Activated CD8-positive, alpha-beta memory T cell treated with anti-CD3 and anti-CD28 coated beads, Interleukin-2, amount 10 ng/mL, durations not matched to agents 7 days and 5 days (primary cell): Measurements from ENCODE around the gene CREB5. TPM values are rescaled to one million over a fixed set of nuclear protein-coding genes. Genes with fewer than 3 reads are reported as not detected.

Source experiments
- ATAC-seq: fragments of 150-1000 bp; cut with Tn5 transposase; one replicate; pipeline ENCODE4 v1.10.0; 2021; ENCODE audit warnings: moderate library complexity
- CTCF ChIA-PET: fragments of 350-600 bp; sonication (Branson Sonifier 250); formaldehyde crosslinking; loops from one replicate; lab custom pipeline; 2021; ENCODE audit warnings: antibody characterized with exemption; lab: Charles Lee
- DNase-seq: peaks from one replicate; pipeline ENCODE4 v3.0.0-alpha.2; 2020
- H3K27ac Mint-ChIP-seq: one replicate; pipeline ENCODE4 v1.8.0; 2021; ENCODE audit warnings: mild to moderate bottlenecking, mixed read lengths
- H3K27me3 Mint-ChIP-seq: one replicate; pipeline ENCODE4 v1.8.0; 2021; ENCODE audit warnings: mixed read lengths
- H3K36me3 Mint-ChIP-seq: one replicate; pipeline ENCODE4 v1.8.0; 2021; ENCODE audit warnings: mild to moderate bottlenecking, mixed read lengths
- H3K4me1 Mint-ChIP-seq: one replicate; pipeline ENCODE4 v1.8.0; 2021; ENCODE audit warnings: mixed read lengths
- H3K4me3 Mint-ChIP-seq: one replicate; pipeline ENCODE4 v1.8.0; 2021; ENCODE audit warnings: mild to moderate bottlenecking, moderate library complexity, mixed read lengths
- H3K9me3 Mint-ChIP-seq: one replicate; pipeline ENCODE4 v1.8.0; 2022; ENCODE audit warnings: low read depth, mixed read lengths
- total RNA-seq, 2 experiments: library from RNA; stranded (reverse); gene quantifications; one replicate each; pipeline ENCODE4 v1.2.3, GENCODE V29; 2021

Gene CREB5
- total RNA-seq, 2 experiments from 2014 or later, result not detected

DNA sequence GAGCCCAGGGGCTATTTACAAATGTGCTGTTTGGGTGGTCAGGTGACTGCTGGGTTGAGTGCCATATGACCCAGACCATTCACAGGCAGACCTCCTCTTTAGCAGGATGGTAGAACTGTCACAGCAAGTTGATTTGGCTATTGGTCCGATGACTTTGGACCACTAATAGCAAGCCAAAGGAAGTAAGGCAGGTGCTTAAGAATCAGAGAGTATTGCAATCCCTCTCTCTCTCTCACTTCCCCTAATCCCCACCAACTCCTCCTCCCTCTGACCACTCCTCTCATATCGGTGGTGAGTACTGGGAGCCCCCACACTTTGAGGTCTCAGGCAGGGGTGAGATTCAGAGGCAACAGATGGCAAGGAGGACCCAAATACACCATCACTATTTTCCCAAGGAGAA, 380.5 kb downstream of the CREB5 start:
- H3K4me3 Mint-ChIP-seq, result no peak overlapping the region
- ATAC-seq, result no peak

DNA sequence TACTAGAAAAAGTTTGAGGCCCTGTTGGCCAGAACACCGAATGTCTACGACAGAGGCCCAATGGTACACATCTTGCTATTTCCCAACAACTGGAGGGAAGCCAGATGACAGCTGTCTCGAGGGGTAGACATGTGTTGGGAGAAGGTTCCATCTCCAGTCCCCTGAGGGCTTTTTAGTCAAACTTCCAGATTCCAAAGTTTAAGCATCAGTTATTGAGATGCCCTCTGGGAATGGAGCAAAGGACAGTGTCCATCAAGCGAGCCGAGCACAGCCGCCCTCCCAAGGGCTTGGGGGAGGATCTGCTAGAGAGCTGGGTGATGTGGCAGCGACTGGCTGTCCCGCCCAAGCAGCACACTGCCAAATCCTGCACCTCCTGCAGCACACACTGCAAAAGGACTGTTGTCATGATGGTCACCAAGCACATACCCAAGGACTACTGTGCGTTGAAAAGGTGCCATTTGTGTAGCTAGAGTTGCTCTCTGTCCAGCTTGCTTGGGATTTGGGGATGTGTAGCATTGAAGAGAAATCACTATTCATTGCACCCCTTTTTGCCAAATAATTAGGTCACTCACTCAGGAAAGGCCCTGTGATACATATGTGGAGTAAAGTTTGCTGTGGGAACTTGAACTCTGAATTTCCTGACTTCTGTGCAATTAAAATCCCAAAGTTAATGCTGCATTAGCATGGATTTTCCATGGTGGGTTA, 381.2 kb downstream of the CREB5 start:
- no peak overlapping the region for H3K27ac Mint-ChIP-seq
- H3K9me3 Mint-ChIP-seq, result no peaks in the 10 kb centered on the region
- no peak for ATAC-seq
- H3K36me3 Mint-ChIP-seq, result no peaks in the 10 kb centered on the region
- no peak for DNase-seq
- CTCF ChIA-PET, result no interaction called here
- no peaks in the 10 kb centered on the region for H3K27me3 Mint-ChIP-seq
- H3K4me3 Mint-ChIP-seq, result no peak overlapping the region
- H3K4me1 Mint-ChIP-seq, result no peaks in the 10 kb centered on the region

More for the DNA sequence above, 380.5 kb downstream of the CREB5 start:
- no peak for DNase-seq
- Mint-ChIP-seq H3K4me1 (no peaks in the 10 kb centered on the region), H3K9me3 (no peaks in the 10 kb centered on the region), H3K27me3 (no peaks in the 10 kb centered on the region), H3K27ac (no peak overlapping the region), H3K36me3 (no peaks in the 10 kb centered on the region)
- CTCF ChIA-PET, result interaction anchor here (0.7 kb wide), 1 partner anchor 55 kb away, joined by 3 read pairs; no protein-coding TSS in a partner anchor

DNA sequence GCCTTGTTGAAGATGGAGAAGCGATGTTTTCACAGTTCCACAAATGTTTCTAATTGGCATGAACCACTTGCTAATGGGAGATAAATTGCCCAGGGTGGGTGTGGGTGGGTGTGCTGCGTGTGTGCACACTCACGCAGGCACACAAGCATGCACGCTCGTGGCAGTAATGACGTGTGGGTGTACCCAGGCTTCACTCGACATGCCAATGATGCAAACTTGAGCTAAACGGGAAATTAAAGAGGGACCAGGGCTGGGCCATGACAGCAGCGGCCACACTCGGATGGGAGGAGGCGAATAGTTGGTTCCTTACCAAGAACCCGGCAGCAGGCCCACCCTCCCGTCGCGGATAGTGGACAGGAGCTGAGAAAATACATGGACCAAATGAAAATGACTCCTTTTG, 386.0 kb downstream of the CREB5 start:
- Mint-ChIP-seq H3K27me3 (no peaks in the 10 kb centered on the region), H3K27ac (no peak overlapping the region), H3K36me3 (no peaks in the 10 kb centered on the region), H3K4me1 (no peaks in the 10 kb centered on the region), H3K4me3 (no peak overlapping the region), H3K9me3 (no peaks in the 10 kb centered on the region)
- no peak for DNase-seq
- no peak for ATAC-seq
- CTCF ChIA-PET, result no interaction called here

DNA sequence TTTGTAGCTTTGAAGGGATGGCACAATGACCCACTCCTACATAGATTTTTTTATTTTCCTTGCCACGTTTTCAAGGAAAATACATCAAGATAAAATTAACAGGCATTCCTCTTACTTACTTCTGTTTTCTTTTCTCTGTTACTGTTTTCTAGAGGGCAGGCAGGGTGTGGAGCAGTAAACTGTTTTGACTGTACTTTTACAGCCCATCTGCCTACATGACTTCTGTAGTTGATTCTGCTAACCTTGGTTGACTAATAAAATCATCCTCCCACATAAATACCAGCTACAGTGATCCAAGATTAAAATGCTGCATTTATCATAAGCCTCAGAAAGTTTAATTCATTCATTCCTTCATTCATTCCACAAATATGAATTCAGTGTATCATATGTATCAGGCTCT, 387.3 kb downstream of the CREB5 start:
- CTCF ChIA-PET, result no interaction called here
- H3K27ac Mint-ChIP-seq, result no peak overlapping the region

DNA sequence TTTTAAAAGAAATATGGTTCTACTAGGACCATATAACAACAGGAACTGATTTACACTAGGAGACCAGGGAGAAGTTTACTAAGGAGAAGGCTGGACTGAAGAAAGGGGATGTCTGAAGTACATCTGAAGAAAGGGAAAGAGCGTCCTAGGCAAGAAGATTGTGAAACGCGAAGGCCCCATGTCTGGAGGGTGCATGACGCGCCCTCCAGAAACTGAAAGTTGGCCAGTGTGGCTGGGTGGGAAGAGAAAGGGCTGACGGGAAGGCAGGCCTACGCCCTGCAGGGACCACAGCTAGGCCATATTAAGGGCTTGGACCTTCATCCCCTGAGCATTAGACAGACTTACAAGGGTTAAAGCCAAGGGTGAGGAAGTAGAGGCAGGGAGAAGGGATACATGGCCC, 387.8 kb downstream of the CREB5 start:
- Mint-ChIP-seq H3K4me1 (no peaks in the 10 kb centered on the region), H3K27me3 (no peaks in the 10 kb centered on the region), H3K36me3 (no peaks in the 10 kb centered on the region), H3K27ac (no peak overlapping the region), H3K9me3 (no peaks in the 10 kb centered on the region), H3K4me3 (no peak overlapping the region)
- ATAC-seq (no peak), DNase-seq (no peak)
- CTCF ChIA-PET, result no interaction called here

More for the DNA sequence above, 387.3 kb downstream of the CREB5 start:
- no peaks in the 10 kb centered on the region for H3K27me3 Mint-ChIP-seq
- DNase-seq, result no peak
- no peaks in the 10 kb centered on the region for H3K36me3 Mint-ChIP-seq
- H3K4me1 Mint-ChIP-seq, result no peaks in the 10 kb centered on the region
- H3K9me3 Mint-ChIP-seq, result no peaks in the 10 kb centered on the region
- no peak overlapping the region for H3K4me3 Mint-ChIP-seq
- ATAC-seq, result no peak

DNA sequence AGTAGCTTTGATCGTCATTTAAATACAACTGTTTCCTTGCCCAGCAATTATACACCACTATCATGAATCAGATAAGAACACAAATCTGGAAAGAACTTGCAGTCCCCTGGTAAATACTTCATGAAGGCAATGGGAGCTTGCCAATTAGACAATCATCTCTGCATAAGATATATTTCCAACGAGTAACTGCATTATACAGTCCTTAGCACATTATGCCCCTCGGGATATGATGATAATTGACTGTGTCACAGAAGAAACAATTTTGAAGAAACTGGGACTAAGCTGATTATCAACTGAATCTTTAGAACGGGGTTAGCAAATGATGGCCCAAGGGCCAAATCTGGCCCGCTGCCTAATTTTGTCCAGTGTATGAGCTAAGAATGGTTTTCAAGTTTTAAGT, 390.1 kb downstream of the CREB5 start:
- H3K27me3 Mint-ChIP-seq, result no peaks in the 10 kb centered on the region
- H3K4me3 Mint-ChIP-seq, result no peak overlapping the region
- DNase-seq (no peak), ATAC-seq (no peak)
- CTCF ChIA-PET, result no interaction called here
- no peak overlapping the region for H3K27ac Mint-ChIP-seq
- H3K9me3 Mint-ChIP-seq, result no peaks in the 10 kb centered on the region
- no peaks in the 10 kb centered on the region for H3K36me3 Mint-ChIP-seq
- no peaks in the 10 kb centered on the region for H3K4me1 Mint-ChIP-seq

DNA sequence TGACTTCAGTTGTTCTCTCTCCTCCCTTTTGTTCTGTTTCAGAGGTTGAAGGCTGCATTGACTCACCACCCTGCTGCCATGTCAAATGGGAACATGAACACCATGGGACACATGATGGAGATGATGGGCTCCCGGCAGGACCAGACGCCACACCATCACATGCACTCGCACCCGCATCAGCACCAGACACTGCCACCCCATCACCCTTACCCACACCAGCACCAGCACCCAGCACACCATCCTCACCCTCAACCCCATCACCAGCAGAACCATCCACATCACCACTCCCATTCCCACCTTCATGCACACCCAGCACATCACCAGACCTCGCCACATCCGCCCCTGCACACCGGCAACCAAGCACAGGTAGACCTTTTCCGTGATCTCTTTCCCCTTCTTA, 391.8 kb downstream of the CREB5 start:
- ATAC-seq, result no peak
- H3K4me1 Mint-ChIP-seq, result no peaks in the 10 kb centered on the region

DNA sequence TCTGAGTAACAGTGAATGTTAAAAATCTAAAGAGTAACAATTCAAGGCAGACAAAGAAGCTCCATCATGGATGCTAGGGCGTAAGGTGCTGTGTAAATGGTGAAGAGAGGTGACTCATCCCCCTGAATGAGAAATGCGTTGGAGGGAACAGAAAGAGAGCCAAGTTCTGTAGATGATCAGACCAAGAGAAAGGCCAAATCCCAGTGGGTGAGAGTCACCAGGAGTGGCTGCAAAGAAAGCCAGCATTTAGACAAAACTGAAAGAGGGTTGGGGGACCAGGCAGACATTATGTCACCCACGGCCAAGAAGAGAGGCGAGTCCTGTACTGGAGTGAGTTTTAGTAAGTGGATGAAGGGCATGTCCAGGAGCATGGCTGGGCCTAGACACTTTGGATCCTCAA, 392.7 kb downstream of the CREB5 start:
- no peaks in the 10 kb centered on the region for H3K27me3 Mint-ChIP-seq
- no peaks in the 10 kb centered on the region for H3K4me1 Mint-ChIP-seq
- ATAC-seq (no peak), DNase-seq (no peak)
- no peaks in the 10 kb centered on the region for H3K36me3 Mint-ChIP-seq
- no peak overlapping the region for H3K4me3 Mint-ChIP-seq
- H3K9me3 Mint-ChIP-seq, result no peaks in the 10 kb centered on the region
- CTCF ChIA-PET, result no interaction called here
- H3K27ac Mint-ChIP-seq, result no peak overlapping the region

More for the DNA sequence above, 391.8 kb downstream of the CREB5 start:
- CTCF ChIA-PET, result no interaction called here
- Mint-ChIP-seq H3K4me3 (no peak overlapping the region), H3K27ac (no peak overlapping the region), H3K9me3 (no peaks in the 10 kb centered on the region), H3K36me3 (no peaks in the 10 kb centered on the region), H3K27me3 (no peaks in the 10 kb centered on the region)
- no peak for DNase-seq

DNA sequence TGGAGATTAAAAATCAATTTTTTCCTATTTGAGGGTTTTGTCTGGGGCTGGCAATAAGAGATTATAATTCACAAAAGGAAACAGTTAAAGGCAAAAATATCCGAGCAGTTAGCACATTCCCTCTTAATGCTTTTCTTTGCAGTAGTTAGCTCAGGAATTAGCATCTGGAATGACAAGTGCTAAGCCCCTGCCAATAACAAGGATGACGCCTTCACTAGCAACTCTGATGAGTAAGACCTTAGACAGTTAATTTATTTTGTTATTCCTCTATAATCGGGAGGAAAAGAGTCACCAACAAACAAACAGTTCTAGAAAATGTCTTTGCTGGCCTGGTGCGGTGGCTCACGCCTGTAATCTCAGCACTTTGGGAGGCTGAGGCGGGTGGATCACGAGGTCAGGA, 394.5 kb downstream of the CREB5 start:
- H3K4me1 Mint-ChIP-seq, result no peaks in the 10 kb centered on the region
- DNase-seq (no peak), ATAC-seq (no peak)
- no peaks in the 10 kb centered on the region for H3K36me3 Mint-ChIP-seq
- H3K27ac Mint-ChIP-seq, result no peak overlapping the region
- CTCF ChIA-PET, result no interaction called here
- no peak overlapping the region for H3K4me3 Mint-ChIP-seq
- no peaks in the 10 kb centered on the region for H3K27me3 Mint-ChIP-seq
- H3K9me3 Mint-ChIP-seq, result no peaks in the 10 kb centered on the region

DNA sequence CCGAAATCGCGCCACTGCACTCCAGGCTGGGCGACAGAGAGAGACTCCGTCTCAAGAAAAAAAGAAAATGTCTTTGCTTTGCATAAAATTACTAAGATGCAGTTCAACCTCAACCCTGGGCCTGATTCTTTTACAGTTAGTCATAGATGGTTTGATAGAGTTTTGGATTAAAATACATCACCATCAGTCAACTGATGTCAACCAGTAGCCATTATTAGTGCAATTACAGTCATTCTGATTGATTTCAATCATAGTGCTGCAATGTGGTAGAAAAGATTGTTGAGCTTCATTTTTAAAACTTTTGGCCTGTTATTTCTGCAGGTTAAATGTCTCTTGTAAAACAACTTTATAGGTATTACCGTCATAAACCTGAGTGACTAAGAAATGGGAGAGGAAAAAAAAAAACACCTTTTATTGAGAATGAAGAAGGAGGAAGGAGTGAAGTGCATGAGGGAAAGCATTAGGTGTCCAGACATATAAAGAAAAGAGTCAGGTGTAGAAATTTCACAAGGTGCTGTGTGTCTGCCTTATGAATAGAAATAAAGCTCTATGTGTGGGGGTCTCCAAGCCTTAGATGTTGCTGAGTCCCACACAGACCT, 395.2 kb downstream of the CREB5 start:
- Mint-ChIP-seq H3K9me3 (no peaks in the 10 kb centered on the region), H3K36me3 (no peaks in the 10 kb centered on the region), H3K27me3 (no peaks in the 10 kb centered on the region), H3K4me1 (no peaks in the 10 kb centered on the region), H3K27ac (no peak overlapping the region), H3K4me3 (no peak overlapping the region)
- DNase-seq, result no peak
- CTCF ChIA-PET, result no interaction called here
- no peak for ATAC-seq

DNA sequence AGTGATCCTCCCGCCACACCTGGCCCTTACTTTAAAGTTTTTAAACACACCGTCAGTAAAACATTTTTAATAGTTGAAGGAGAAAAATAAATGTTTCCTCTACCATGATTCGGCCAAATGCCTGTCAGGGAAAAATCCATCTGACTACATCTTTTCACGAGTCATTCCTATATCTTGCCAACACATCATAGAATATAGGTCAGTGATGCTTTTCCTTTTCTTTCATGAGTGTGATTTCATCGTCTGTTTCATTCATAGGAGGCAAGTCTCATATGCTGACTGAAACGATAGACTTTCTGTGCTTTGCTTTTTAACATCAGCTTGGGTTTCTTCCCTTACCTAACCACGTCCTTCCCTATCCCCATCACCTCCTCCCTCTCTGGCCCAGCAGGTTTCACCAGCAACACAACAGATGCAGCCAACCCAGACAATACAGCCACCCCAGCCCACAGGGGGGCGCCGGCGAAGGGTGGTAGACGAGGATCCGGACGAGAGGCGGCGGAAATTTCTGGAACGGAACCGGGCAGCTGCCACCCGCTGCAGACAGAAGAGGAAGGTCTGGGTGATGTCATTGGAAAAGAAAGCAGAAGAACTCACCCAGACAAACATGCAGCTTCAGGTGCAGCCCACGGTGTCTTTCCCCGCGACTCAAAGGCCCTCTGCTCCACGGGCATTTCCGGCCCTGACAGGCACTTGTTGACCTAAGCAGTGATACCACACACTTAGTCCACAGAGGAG, 396.6 kb downstream of the CREB5 start:
- Mint-ChIP-seq H3K36me3 (no peaks in the 10 kb centered on the region), H3K9me3 (no peaks in the 10 kb centered on the region), H3K27ac (no peak overlapping the region), H3K27me3 (no peaks in the 10 kb centered on the region), H3K4me1 (no peaks in the 10 kb centered on the region), H3K4me3 (no peak overlapping the region)
- CTCF ChIA-PET, result no interaction called here
- ATAC-seq (no peak), DNase-seq (no peak)

DNA sequence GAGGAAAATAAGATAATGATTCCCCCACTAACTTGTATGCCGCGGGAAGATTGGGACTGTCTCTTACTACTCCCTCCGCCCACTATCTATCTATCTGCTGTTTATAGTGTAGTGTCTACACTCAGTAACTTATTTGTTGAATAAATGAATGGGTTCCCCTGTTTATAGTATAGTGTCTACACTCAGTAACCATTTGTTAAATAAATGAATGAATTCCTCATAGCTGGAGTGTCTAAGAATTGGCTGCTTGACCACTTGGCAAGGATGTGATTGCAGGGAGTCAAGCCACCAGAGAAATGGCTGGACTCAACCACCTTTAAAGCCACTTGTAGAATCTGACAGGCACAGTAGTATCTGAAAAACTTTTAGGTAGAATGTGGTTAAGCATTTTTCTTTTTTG, 398.7 kb downstream of the CREB5 start:
- DNase-seq (no peak), ATAC-seq (no peak)
- no peaks in the 10 kb centered on the region for H3K9me3 Mint-ChIP-seq
- no peak overlapping the region for H3K27ac Mint-ChIP-seq
- H3K4me1 Mint-ChIP-seq, result no peaks in the 10 kb centered on the region
- no peak overlapping the region for H3K4me3 Mint-ChIP-seq
- no peaks in the 10 kb centered on the region for H3K27me3 Mint-ChIP-seq
- CTCF ChIA-PET, result no interaction called here
- no peaks in the 10 kb centered on the region for H3K36me3 Mint-ChIP-seq

DNA sequence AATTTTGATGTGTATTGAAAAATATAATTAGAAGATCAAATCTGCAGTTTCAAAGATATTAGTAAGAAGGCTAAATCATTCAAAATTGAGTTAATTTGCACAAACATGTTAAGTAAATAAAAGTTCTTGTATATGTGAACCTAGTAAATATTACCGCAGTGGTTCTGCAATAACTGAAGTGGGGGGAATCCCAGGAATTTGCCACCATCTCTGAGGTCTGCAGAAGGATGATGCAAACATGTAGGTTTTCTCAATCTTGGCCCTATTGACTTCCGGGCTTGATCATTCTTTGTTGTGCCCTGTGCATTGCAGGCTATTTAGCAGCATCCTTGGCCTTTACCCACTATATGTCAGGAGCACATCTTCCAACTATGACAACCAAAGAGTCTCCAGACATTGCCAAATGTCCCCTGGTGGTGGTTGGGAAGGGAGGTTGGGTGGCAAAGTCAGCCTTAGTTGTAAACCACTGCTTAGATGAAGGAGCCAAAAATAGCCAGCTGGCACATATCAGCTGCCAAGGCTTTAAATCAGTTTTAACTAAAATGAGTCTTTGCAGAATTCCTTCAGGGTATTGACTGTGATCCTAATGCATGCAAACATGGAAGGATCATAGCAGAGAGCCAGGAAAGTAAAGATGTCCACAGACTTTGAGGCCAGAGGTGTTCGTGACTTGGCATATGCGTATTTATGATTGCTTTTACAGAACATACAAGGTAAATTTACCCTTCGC, 399.5 kb downstream of the CREB5 start:
- Mint-ChIP-seq H3K4me3 (no peak overlapping the region), H3K27me3 (no peaks in the 10 kb centered on the region), H3K36me3 (no peaks in the 10 kb centered on the region), H3K9me3 (no peaks in the 10 kb centered on the region), H3K4me1 (no peaks in the 10 kb centered on the region), H3K27ac (no peak overlapping the region)
- DNase-seq (no peak), ATAC-seq (no peak)
- CTCF ChIA-PET, result no interaction called here
